ENCODE data around the gene TAF1B. TPM values are rescaled to one million over a fixed set of nuclear protein-coding genes. Genes with fewer than 3 reads are reported as not detected.

TAF1B gene
- total and polyA plus RNA-seq, 10 of the 15 experiments (the other 5 are each of a cell fraction or from before 2014, with no cell fraction given), result 8.1 to 18.3 (median 12.4) TPM

GRCh38 chr2:9967053-9967775 lies 123.9 kb downstream of the TAF1B start (continued):
- no peak for TF ChIP-seq LARP7 (IDR thresholded peaks at IDR 0.05)
- no peak for TF ChIP-seq POLR2AphosphoS5 (IDR thresholded peaks at IDR 0.05; ENCODE audit: low read length)
- TF ChIP-seq ZBTB33 (IDR thresholded peaks at IDR 0.05), result no peak
- TF ChIP-seq ZNF274 (IDR thresholded peaks at IDR 0.05; ENCODE audit: insufficient read depth, insufficient read length), result no peak
- TF ChIP-seq CBX5 (IDR thresholded peaks at IDR 0.05; ENCODE audit: low read depth), result no peak
- TF ChIP-seq IKZF2 (IDR thresholded peaks at IDR 0.05), result peak in 1 of 2 experiments; percentile 29; a peak in 1 of 4 replicates
- TF ChIP-seq STAT1 (conservative IDR thresholded peaks at IDR 0.05), result no peak
- TF ChIP-seq RUNX3 (IDR thresholded peaks at IDR 0.05; ENCODE audit: low read length), result no peak
- TF ChIP-seq SMC3 (IDR thresholded peaks at IDR 0.05; ENCODE audit: borderline replicate concordance, low read length), result no peak; the same call in 1 of the 2 replicates
- no peak for TF ChIP-seq SUZ12 (IDR thresholded peaks at IDR 0.05; ENCODE audit: unreplicated experiment)
- TF ChIP-seq TARDBP (IDR thresholded peaks at IDR 0.05; ENCODE audit: borderline replicate concordance), result no peak
- no peak for TF ChIP-seq TCF12 (IDR thresholded peaks at IDR 0.05; ENCODE audit: low read depth, low read length)

Measured in GM12878 (cell line).